ENCODE measurements around the gene ARMC7.
A peak's percentile ranks its signal among the peaks of the same experiment; 100 is the strongest.

Gene ARMC7

DNA sequence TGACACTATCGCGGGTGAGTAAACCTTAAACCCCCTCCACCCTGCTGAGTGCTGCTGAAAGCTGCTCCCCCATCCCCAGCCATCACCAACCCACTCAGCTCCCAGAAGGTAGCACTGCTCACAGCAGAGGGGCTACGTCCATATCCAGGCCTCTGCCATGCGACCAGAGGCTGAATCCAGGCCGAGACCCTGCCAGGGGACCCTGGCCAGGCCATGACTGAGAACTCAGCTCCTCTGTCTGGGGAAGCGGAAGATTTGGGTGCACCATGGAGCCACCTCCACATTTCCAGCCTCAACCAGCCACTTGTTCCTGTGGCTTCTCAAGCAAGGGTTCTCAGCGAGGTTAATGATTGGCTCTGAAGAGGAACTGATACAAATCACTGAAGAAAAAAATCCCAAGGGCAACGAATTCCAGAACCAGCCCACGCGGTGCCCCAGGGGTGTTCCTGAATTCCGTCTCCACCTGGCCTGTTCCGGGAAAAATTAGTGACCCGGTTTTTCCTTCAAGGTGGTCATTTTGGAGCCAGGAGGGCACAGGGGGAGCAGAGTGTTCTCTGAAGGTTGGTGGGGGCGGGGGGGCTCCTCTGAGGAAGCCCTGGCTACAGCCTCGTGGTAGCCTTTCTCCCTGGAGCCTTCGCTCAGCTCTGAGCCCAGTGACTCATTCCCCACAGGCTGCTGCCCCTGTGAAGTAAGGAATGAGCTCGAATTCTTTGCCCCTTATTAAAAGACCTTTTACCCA is 31.3 kb upstream of the ARMC7 start:
- no peak for DNase-seq

DNA sequence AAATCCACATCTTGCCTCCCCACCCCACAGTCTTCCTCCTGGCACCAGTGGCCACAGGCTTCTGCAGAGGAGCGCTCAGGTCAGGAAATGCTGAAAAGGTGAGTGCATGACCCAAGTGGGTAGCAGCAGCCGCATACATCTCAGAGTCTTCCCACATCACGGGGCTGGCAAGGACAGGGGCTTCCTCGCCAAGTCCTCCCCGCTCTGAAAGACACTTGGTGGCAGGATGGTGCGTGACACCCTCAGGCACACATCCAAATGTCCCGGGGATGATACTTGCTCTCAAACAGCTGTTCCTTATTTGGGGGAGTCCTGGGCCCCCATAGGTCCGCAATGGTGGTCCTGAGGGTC is 30.8 kb upstream of the ARMC7 start:
- DNase-seq, result no peak

DNA sequence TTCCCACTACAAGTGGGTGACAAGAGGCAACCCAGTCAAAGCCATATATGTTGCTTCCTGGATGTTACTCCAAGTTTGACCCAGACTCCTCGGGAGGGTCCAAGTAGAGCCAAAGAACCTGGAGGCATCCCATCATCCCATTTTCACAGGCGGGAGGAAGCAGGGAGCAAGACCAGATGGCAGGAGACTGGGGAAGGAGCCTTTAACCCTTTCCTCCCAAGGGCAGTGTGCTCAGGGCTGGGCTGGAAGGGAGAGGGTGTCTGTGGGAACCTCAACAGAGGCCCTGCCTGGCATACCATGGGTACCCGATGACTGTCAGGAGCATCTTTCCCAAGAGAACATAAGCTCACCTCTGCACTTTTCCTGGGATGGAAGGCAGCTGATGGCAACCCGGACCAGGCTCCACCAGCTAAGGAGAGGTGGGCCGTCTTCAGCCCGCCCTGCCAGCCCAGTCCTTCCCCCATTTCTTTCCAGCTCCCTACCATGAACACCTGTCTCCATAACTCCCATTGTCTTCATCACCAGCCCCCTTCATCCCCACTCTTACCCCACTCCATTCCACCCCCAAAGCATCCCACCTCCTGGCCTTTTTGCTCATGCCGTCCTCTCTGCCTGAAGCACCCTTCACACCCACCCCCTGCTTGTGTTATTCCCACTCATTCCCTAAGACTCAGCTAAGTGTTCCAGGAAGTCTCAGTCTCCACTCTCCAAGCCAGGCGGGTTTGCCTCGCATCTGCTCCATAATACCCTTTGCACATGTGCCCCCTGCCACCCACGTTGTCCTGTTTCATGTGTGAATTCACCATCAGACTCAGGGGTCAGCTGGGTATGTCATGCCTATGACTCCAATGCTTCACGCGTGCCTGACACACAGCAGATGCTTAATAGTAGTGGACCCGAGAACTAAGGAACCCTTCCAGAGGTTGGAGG is 27.9 kb upstream of the ARMC7 start:
- DNase-seq, result no peak

- no peak for DNase-seq
Observed at GRCh38 chr17:75082683-75083082, 27.1 kb upstream of the ARMC7 start.

- DNase-seq, result no peak
Observed at GRCh38 chr17:75084039-75084660, 25.6 kb upstream of the ARMC7 start.

DNA sequence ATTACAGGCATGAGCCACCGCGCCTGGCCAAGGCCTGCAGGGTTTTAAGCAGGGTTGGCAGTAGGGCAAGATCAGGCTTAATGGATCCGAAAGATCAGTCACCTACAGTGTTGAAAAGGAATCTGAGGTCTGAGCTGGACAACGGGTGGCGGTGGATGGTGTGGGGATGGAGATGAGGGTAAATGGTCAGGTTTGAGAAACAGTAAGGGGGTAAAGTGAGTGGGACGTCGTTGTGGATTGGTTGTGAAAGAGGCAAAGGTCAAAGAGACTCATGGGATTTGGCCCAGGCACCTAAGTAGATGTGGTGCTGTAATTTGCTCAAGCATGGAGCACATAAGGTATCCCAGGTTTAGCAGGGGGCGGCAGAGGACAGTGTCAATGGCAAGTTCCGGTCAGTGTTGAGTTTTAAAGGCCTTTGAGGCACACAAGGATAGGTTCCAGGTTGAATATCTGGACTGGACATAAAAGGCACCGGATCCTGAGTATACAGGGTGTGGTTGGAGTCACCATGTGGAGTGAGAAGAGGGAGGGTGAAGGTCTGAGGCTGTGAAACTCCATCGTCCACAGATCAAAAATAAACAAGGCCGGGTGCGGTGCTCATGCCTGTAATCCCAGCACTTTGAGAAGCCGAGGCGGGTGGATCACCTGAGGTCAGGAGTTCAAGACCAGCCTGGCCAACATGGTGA is 23.1 kb upstream of the ARMC7 start:
- DNase-seq, result no peak

- DNase-seq, result no peak
Observed at GRCh38 chr17:75087182-75087557, 22.6 kb upstream of the ARMC7 start.

GRCh38 chr17:75087558-75088453 is 22.0 kb upstream of the ARMC7 start, which contains the start of gene SLC16A5:
TSS of gene SLC16A5 (plus strand) at chr17:75087954. CDS start at chr17:75093637, 5,683 bp downstream.
- DNase-seq, result peak; percentile 87 to 89

DNA sequence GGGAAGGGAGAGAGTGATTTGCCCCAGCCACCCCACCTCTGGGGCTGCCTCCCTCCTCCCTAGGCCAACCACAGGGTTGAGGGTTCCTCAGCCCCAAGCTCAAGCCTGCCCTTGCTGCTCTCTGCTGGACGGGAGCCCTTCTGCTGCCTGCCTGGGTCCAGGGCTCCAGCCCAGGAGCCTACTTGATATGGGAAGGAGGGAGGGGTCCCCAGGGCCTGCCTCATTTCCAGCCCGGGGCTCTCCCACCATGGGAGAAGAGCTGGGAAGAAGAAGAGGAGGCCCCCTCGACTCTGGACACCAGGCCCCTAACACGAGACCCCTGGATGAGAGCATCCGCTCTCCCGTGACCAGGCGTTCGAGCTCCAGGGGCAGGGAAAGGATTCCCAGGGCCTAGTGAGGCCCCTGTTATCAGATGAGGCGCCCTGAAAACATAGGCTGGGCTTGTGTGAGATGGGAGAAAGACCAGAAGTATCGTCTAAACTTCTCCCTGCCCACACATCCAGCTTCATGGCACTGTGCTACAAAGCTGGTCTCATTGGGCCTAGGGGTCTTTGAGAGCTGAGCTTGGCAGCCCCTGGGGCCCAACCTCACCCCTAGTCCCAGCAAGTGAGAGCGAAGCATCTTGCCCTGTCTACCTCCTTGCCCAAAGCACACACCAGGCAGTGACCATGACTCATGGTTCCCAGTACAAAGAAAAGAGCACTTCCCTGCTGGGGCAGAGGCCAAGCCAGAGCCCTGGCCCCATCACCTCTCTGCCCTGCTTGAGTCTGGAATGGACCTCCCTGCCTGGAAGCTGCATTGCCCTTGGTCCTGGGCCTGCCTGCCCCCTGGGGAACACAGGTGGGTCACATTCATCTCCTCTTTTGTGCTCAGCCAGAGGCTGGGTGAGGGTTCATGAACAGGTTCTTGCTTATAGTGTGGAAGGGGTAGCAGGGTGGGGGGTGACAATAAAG is 21.0 kb upstream of the ARMC7 start:
- DNase-seq, result peak in 1 of 2 experiments; percentile 14

DNA sequence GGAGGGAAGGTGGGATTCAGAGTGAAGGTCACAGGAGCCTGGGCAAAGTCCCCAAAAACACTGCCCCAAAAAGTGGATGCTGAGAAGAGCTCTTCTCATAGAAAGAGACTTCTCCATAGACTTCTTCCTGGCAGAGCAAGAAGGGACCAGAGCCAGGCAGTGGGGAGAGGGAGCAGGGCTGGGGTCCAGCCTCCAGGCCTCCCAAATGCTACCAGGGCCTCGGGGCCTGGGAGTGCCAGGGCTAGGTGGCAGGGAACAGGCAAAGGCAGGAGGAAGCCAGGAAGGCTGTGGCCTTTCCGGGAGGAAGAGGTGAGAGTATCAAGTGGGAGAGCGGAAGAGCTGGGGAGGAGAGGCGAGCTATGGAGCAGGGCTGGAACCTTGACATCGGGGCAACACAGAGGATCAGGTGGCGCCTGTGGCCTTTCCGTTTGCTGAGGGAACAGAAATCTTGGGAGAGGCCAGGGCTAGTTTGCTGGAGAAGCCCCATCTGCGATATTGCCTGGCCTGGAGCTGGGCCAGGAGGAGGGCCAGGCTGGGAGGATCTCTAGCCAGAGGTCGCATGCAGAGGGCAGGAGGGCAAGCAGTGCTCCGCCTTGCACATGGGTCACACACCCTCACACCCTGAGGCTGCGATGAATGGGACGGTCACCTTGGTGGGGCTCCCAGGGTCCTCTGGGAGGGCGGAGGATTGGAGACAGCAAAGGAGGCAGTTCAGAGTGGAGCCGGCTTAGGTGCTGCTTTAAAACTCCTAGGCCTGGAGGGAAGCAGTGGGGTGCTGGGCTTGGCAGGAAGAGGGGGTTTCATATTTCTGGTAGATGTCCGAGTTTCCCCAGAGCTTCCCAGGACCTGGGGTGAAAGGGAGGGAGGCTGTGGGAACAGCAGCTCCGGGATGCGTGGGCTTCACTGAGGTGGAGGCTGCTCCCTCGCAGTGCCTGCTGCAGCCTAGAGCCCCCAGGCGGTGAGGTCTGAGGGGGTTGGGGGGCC is 18.6 kb upstream of the ARMC7 start:
- DNase-seq, result no peak

DNA sequence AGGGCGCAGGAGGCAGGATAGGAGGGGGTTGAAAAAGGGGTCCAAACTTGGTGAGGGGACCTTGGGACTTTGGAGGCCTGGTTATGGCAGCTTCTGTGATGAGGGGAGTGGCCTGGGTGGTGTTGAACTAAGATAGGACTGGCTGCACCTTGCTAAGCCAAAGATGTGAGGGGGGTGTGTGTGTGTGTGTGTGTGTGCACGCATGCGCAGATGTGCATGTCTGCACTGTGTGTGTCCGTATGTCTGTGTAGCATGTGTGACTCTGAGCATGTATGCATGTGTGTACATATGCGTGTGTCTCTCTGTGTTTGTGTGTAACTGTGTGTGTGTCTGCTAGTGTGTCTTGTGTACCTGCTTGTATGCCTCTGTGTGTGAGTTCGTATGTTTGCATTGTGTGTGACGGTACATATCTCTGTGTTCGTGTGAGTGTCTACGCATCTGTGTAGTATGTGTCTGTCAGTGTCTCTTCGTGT is 17.9 kb upstream of the ARMC7 start:
- no peak for DNase-seq

GRCh38 chr17:75093548-75094158 is 16.1 kb upstream of the ARMC7 start:
- no peak for DNase-seq

DNA sequence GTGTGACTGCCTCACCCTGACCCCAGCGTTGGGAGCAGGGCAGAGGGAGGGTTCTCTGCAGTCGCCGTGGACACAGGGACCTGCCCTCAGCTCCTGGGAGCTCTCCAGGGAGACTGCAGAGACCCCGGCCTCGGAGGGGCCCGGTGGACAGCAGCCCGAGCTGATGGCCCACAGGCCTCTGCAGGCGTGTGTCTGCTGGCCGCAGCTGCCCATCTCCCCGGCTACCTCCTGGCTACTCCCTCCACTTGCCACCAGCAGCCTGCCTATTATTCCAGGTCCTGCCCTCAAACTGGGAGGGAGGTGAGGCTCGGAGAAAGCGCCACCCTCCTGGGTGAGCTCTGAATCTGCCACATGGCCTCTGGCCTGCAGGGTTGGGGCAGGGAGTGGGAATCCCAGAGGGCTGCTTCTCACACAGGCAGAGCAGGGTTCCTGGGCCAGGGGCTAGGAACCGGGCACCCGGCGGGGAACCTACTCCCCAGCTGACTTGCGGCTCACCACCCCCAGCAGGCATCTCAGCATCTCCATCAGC is 14.8 kb upstream of the ARMC7 start:
- DNase-seq, result no peak

DNA sequence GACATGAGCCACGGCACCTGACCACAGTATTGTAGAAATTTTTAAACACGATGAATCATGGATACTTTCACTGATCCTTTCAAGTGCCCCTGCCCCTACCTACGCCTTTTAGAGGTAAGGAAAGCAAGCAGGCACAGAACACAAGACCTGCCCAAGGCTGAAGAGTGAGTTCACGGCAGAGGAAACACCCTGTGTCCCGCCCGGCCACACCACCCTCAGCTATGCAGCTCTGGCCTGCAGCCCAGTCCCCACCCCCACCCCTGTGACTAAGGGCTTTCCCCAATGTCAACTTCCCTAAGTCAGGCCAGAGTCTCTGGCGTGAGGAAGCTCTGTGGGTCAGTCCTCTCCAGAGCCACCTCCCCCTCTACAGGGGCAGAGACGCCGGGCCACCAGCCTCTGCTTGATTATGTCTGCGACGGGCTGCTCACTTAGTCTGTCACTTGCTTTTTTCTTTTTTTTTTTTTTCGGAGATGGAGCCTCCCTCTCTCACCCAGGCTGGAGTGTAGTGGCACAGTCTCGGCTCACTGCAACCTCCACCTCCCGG is 13.6 kb upstream of the ARMC7 start:
- peak; percentile 58 to 71 for DNase-seq

DNA sequence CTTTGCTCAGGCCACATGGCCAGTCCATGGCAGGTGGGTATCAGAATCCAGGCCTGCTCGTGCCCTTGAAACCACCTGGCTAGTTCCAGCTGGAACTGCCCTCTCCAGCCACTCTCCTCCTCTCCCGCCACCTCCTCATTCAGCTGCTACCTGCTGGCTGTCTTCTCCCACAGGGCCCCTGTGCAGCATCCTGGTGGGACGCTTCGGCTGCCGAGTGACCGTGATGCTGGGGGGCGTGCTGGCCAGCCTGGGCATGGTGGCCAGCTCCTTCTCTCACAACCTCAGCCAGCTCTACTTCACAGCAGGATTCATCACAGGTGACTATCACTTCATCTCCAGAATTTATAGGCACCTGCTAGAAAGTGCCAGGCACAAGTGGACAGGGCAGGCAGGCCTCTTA is 11.9 kb upstream of the ARMC7 start:
- no peak for DNase-seq

- DNase-seq, result no peak
Observed at GRCh38 chr17:75098861-75099260, 10.9 kb upstream of the ARMC7 start.

DNA sequence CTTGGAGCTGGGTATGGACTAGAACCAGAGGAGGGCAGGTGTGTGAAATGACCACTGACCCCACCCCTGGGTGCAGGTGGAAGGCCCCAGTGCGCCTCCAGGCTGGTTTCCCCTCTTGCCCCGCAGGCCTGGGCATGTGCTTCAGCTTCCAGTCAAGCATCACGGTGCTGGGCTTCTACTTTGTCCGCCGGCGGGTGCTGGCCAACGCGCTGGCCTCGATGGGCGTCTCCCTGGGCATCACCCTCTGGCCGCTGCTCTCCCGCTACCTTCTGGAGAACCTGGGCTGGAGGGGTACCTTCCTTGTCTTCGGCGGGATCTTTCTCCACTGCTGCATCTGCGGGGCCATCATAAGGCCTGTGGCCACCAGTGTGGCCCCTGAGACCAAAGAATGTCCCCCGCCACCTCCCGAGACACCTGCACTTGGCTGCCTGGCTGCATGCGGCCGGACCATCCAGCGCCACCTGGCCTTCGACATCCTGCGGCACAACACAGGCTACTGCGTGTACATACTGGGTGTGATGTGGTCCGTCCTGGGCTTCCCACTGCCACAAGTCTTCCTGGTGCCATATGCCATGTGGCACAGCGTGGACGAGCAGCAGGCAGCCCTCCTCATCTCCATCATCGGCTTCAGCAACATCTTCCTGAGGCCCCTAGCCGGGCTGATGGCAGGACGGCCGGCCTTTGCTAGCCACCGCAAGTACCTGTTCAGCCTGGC is 9.7 kb upstream of the ARMC7 start:
- no peak for DNase-seq

DNA sequence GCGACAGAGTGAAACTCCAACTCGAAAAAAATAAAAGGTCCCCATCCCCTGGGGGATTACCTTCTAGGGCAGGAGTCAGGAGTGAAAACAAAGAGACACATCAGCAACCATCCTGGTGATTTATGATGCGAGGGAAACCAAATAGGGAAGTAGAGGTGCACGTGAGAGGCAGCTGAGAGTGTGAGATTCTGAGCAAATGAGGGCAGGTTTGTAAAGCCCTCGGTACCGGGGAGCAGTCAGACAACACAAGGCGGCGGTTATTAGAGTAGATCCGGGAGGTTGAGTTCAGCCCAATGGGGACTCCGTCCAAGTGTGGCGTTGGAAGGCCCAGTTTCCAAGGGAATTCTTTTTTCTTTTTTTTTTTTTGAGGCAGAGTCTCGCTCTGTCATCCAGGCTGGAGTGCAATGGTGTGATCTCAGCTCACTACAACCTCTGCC is 7.4 kb upstream of the ARMC7 start:
- no peak for DNase-seq
